Activated naive CD4-positive, alpha-beta T cell treated with anti-CD3 and anti-CD28 coated beads for 36 hours (primary cell): ENCODE data around the gene CTTNBP2. TPM values are rescaled to one million over a fixed set of nuclear protein-coding genes. Genes with fewer than 3 reads are reported as not detected.
A peak's percentile ranks its signal among the peaks of the same experiment; 100 is the strongest.

Experiments
- CTCF ChIA-PET: fragments of 350-600 bp; sonication (Branson Sonifier 250); formaldehyde crosslinking; loops from one replicate; lab custom pipeline; 2021; ENCODE audit warnings: antibody characterized with exemption; lab: Charles Lee
- DNase-seq: peaks from one replicate; pipeline ENCODE4 v3.0.0-alpha.2; 2020
- H3K27ac Mint-ChIP-seq: one replicate; pipeline ENCODE4 v1.8.0; 2021; ENCODE audit warnings: mild to moderate bottlenecking, mixed read lengths
- H3K27me3 Mint-ChIP-seq: one replicate; pipeline ENCODE4 v1.8.0; 2021; ENCODE audit warnings: low read depth, mixed read lengths
- H3K36me3 Mint-ChIP-seq: one replicate; pipeline ENCODE4 v1.8.0; 2021; ENCODE audit warnings: low read depth, mixed read lengths
- H3K4me1 Mint-ChIP-seq: one replicate; pipeline ENCODE4 v1.8.0; 2021; ENCODE audit warnings: low read depth, mixed read lengths
- H3K4me3 Mint-ChIP-seq: one replicate; pipeline ENCODE4 v1.8.0; 2021; ENCODE audit warnings: mild to moderate bottlenecking, moderate library complexity, mixed read lengths
- H3K9me3 Mint-ChIP-seq: one replicate; pipeline ENCODE4 v1.8.0; 2021; ENCODE audit warnings: mixed read lengths
- intact Hi-C: fragments of 100-400 bp; cut with micrococcal nuclease; formaldehyde crosslinking; loops from one replicate; pipeline ENCODE4 v1.15.1; 2023
- total RNA-seq, 2 experiments: library from RNA; stranded (reverse); gene quantifications; one replicate each; pipeline ENCODE4 v1.2.3, GENCODE V29; 2021

The CTTNBP2 gene, protein sequence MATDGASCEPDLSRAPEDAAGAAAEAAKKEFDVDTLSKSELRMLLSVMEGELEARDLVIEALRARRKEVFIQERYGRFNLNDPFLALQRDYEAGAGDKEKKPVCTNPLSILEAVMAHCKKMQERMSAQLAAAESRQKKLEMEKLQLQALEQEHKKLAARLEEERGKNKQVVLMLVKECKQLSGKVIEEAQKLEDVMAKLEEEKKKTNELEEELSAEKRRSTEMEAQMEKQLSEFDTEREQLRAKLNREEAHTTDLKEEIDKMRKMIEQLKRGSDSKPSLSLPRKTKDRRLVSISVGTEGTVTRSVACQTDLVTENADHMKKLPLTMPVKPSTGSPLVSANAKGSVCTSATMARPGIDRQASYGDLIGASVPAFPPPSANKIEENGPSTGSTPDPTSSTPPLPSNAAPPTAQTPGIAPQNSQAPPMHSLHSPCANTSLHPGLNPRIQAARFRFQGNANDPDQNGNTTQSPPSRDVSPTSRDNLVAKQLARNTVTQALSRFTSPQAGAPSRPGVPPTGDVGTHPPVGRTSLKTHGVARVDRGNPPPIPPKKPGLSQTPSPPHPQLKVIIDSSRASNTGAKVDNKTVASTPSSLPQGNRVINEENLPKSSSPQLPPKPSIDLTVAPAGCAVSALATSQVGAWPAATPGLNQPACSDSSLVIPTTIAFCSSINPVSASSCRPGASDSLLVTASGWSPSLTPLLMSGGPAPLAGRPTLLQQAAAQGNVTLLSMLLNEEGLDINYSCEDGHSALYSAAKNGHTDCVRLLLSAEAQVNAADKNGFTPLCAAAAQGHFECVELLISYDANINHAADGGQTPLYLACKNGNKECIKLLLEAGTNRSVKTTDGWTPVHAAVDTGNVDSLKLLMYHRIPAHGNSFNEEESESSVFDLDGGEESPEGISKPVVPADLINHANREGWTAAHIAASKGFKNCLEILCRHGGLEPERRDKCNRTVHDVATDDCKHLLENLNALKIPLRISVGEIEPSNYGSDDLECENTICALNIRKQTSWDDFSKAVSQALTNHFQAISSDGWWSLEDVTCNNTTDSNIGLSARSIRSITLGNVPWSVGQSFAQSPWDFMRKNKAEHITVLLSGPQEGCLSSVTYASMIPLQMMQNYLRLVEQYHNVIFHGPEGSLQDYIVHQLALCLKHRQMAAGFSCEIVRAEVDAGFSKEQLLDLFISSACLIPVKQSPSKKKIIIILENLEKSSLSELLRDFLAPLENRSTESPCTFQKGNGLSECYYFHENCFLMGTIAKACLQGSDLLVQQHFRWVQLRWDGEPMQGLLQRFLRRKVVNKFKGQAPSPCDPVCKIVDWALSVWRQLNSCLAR (N-terminal part only)
- total RNA-seq: not detected

- no peaks in the 10 kb centered on the region for H3K9me3 Mint-ChIP-seq
- no peaks in the 10 kb centered on the region for H3K36me3 Mint-ChIP-seq
- H3K27me3 Mint-ChIP-seq: peaks cover 49% of the 10 kb centered on the region
- H3K4me3 Mint-ChIP-seq: peak within 1 kb of the TSS; percentile 23
- DNase-seq: peak; percentile 10
- H3K4me1 Mint-ChIP-seq: peaks cover 15% of the 10 kb centered on the region
- intact Hi-C loops: no loop called here
- no peak within 1 kb of the TSS for H3K27ac Mint-ChIP-seq
- CTCF ChIA-PET: no interaction called here
Measured at GRCh38 chr7:117873310-117874190, at the start of gene CTTNBP2. CTTNBP2 (minus strand) TSS chr7:117873441; CDS start chr7:117873415, 26 bp downstream.

DNA sequence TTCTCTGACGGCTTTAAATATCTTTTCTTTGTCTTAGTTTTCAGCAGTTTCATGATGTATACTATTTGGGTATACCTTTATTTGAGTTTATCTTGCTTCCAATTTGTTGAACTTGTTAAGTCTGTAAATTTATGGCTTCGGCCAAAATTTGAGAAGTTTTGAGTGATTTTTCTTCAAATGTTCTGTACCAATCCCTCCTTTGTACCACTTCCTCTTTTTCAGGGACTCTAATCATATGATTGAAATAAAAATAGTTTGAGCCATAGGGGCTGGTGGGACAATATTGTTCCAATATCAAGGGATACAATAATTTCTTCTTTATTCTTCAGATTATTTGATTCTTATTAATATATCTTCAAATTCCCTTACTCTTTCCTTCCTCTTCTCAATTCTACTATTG is 43.1 kb upstream of the CTTNBP2 start:
- H3K4me3 Mint-ChIP-seq: no peak overlapping the region
- no peaks in the 10 kb centered on the region for H3K36me3 Mint-ChIP-seq
- H3K27ac Mint-ChIP-seq: no peak overlapping the region
- DNase-seq: no peak
- CTCF ChIA-PET: no interaction called here
- H3K4me1 Mint-ChIP-seq: no peaks in the 10 kb centered on the region
- H3K9me3 Mint-ChIP-seq: peaks cover 2% of the 10 kb centered on the region
- intact Hi-C loops: no loop called here
- no peaks in the 10 kb centered on the region for H3K27me3 Mint-ChIP-seq

- Mint-ChIP-seq H3K27me3 (no peaks in the 10 kb centered on the region), H3K4me1 (no peaks in the 10 kb centered on the region)
- intact Hi-C loops: no loop called here
Measured at GRCh38 chr7:117912421-117912820, 39.2 kb upstream of the CTTNBP2 start.

DNA sequence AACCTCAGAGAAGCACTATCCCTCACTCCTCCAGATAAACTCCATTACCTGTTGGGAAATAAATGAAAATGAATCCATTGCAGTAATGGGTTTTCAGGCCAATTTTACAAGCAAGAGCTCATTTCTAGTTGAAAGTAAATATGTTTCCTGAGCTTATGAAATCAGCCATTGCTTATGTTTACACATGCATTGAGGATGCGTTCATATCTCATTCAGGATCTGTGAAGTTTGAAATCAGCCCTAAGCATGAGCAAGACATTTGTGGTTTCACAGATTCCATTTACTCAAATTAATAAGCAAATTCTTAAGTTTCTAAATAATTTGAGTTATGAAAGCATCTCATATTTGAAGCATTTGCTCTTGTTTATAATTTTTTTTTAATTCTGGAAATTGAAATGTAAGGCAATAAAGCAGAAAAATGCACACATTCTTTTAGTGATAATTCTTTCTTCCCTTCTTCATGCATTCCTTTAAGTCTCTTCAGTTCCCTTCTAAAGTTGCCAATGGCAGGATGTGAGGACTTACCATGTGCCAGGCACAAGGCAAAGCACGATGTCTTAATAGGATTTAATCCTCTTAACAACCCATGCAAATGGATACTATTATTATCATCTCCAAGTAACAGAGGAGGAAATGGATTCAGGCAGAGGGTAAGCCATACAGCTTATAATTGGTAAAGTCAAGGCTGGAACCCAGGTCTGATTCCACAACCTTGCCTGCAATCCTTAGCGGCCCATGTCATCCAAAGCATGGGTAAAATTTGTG is 35.0 kb upstream of the CTTNBP2 start:
- DNase-seq: no peak
- Mint-ChIP-seq H3K4me1 (no peaks in the 10 kb centered on the region), H3K4me3 (no peak overlapping the region), H3K27me3 (no peaks in the 10 kb centered on the region), H3K36me3 (no peaks in the 10 kb centered on the region), H3K27ac (no peak overlapping the region), H3K9me3 (no peaks in the 10 kb centered on the region)
- CTCF ChIA-PET: no interaction called here
- intact Hi-C loops: no loop called here

More at GRCh38 chr7:117912421-117912820, 39.2 kb upstream of the CTTNBP2 start:
- CTCF ChIA-PET: interaction anchor here (0.7 kb wide), 1 partner anchor 161 kb away, joined by 3 read pairs; no protein-coding TSS in a partner anchor
- peaks cover 2% of the 10 kb centered on the region for H3K9me3 Mint-ChIP-seq
- no peak overlapping the region for H3K27ac Mint-ChIP-seq
- H3K4me3 Mint-ChIP-seq: no peak overlapping the region
- no peak for DNase-seq
- H3K36me3 Mint-ChIP-seq: no peaks in the 10 kb centered on the region

DNA sequence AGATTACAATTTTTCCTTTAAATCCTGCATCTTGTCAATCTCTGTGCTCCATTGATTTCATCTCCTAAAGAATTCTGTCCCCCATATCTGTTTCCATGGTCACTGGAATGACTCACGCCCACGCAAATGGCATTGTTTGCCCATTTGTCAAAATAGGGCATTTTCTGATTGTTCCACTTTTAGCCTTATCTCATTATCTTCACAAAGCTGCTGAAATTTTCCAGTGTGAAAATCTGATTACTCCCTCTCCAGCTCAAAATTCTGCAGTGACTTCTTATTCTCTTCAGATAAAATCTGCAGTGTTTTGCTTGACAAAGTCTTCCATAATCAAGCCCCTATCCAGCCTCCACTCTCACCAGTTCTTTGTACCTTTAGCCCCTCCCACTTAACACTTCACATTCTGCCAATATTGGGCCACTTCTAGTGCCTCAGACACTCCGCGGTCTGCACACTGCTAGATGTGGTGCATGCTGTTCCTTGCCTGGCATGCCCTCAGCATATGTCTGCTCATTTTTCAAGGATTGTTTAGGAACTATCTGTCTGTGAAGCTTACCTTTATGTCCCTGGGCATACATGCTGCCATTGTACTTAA is 33.9 kb upstream of the CTTNBP2 start:
- intact Hi-C loops: no loop called here
- Mint-ChIP-seq H3K9me3 (no peaks in the 10 kb centered on the region), H3K27ac (no peak overlapping the region), H3K27me3 (no peaks in the 10 kb centered on the region), H3K4me1 (no peaks in the 10 kb centered on the region), H3K4me3 (no peak overlapping the region), H3K36me3 (no peaks in the 10 kb centered on the region)
- CTCF ChIA-PET: interaction anchor here (0.6 kb wide), 1 partner anchor 33 kb away, joined by 3 read pairs; no protein-coding TSS in a partner anchor
- DNase-seq: no peak

GRCh38 chr7:117902314-117902889 is 29.2 kb upstream of the CTTNBP2 start:
- H3K36me3 Mint-ChIP-seq: no peaks in the 10 kb centered on the region
- H3K27ac Mint-ChIP-seq: no peak overlapping the region
- no peak for DNase-seq
- H3K27me3 Mint-ChIP-seq: no peaks in the 10 kb centered on the region
- no peaks in the 10 kb centered on the region for H3K9me3 Mint-ChIP-seq
- intact Hi-C loops: no loop called here
- no peaks in the 10 kb centered on the region for H3K4me1 Mint-ChIP-seq
- no peak overlapping the region for H3K4me3 Mint-ChIP-seq
- CTCF ChIA-PET: no interaction called here

DNA sequence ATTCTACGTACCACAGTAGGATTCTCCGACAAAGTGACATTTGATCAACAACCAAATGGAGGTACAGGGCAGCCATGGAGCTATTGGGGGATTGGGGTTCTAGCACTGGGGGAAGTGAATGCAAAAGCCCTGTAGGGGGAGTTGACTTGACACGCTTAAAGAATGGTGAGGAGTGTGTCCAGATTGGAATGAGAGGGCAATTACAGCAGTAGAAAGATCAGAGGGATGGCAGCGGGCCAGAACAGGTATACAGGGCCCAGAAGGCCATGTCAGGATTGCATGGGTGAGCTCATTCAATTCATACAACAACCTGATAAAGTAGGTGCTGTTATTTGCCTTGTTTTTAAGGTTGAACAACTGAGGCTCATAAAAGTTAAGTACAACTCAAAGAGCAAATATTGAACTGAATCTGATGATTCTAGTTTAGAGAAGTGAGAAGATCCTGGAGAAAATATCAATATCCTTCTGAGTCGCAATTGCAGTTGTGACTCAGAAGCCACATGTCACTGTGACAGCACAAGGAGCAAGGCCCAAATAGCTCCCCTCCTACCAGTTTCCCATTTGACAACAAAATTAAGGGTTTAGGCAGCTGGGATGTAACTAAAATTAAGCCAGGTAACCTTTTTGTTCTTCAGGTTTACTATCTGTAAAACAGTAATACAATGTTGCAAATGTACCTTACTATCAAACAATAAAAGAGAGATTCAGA is 28.0 kb upstream of the CTTNBP2 start:
- Mint-ChIP-seq H3K27me3 (no peaks in the 10 kb centered on the region), H3K9me3 (no peaks in the 10 kb centered on the region), H3K4me1 (no peaks in the 10 kb centered on the region), H3K27ac (no peak overlapping the region), H3K4me3 (no peak overlapping the region), H3K36me3 (no peaks in the 10 kb centered on the region)
- no peak for DNase-seq
- CTCF ChIA-PET: no interaction called here
- intact Hi-C loops: no loop called here

- Mint-ChIP-seq H3K4me1 (no peaks in the 10 kb centered on the region), H3K36me3 (no peaks in the 10 kb centered on the region), H3K9me3 (no peaks in the 10 kb centered on the region), H3K27me3 (no peaks in the 10 kb centered on the region), H3K27ac (no peak overlapping the region), H3K4me3 (no peak overlapping the region)
- intact Hi-C loops: no loop called here
- no peak for DNase-seq
- CTCF ChIA-PET: no interaction called here
Measured at GRCh38 chr7:117896339-117896738, 23.1 kb upstream of the CTTNBP2 start.

GRCh38 chr7:117895276-117895675 is 22.0 kb upstream of the CTTNBP2 start:
- intact Hi-C loops: no loop called here
- H3K27ac Mint-ChIP-seq: no peak overlapping the region
- H3K4me1 Mint-ChIP-seq: no peaks in the 10 kb centered on the region
- no peak for DNase-seq
- H3K9me3 Mint-ChIP-seq: no peaks in the 10 kb centered on the region
- H3K36me3 Mint-ChIP-seq: no peaks in the 10 kb centered on the region
- no peak overlapping the region for H3K4me3 Mint-ChIP-seq
- CTCF ChIA-PET: interaction anchor here (0.8 kb wide), 1 partner anchor 265 kb away, joined by 4 read pairs; no protein-coding TSS in a partner anchor
- H3K27me3 Mint-ChIP-seq: no peaks in the 10 kb centered on the region

DNA sequence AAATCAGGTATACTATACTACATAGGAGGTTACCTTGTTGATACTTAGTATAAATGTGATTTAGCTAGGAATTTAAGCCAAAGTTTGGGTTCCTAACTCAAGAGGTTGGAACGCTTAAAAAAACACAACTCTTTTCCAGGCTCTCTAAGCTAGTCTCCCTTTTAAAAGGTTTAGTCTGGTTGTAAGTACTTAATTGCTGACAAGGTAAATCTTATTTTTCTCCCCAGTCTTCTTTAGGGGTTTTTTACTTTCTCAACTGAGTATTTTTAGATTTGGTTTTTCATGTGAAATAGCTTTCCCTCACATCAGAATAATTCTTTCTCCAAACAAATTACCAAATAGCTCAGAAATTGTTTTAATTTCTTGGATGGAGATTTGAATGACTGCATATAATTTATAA is 20.8 kb upstream of the CTTNBP2 start:
- no peak overlapping the region for H3K4me3 Mint-ChIP-seq
- H3K9me3 Mint-ChIP-seq: no peaks in the 10 kb centered on the region
- CTCF ChIA-PET: no interaction called here
- intact Hi-C loops: no loop called here
- H3K27ac Mint-ChIP-seq: no peak overlapping the region
- no peak for DNase-seq
- H3K4me1 Mint-ChIP-seq: no peaks in the 10 kb centered on the region
- H3K27me3 Mint-ChIP-seq: no peaks in the 10 kb centered on the region
- no peaks in the 10 kb centered on the region for H3K36me3 Mint-ChIP-seq
